Measurements from ENCODE around the gene ATAD3C. TPM values are rescaled to one million over a fixed set of nuclear protein-coding genes. Genes with fewer than 3 reads are reported as not detected.

The ATAD3C gene
- total RNA-seq, 2 donors from 2014 or later = 0.55 TPM

GRCh38 chr1:1489231-1489630 lies 39.7 kb downstream of the ATAD3C start:
- H3K27ac Mint-ChIP-seq = no peak overlapping the region
- WGBS, 2 experiments (ENCODE audit: insufficient coverage in 1 of 2, insufficient read length in 1 of 2) = 96 to 97% methylated on average over 15 to 16 of the region's 16 CpGs
- H3K9ac ChIP-seq (ENCODE audit: extremely low read depth, low read length, poor library complexity, severe bottlenecking) = no peak overlapping the region
- H3K36me3 ChIP-seq (ENCODE audit: control insufficient read depth, insufficient read depth, low read length) = peaks cover 58% of the 10 kb centered on the region
- H3K9me3 Mint-ChIP-seq = peaks cover 18% of the 10 kb centered on the region
- no peaks in the 10 kb centered on the region for H3K27me3 ChIP-seq (ENCODE audit: control insufficient read depth, insufficient read depth, low read length, poor library complexity, severe bottlenecking)
- H3K4me1 ChIP-seq (ENCODE audit: control insufficient read depth, insufficient read depth, low read length) = no peaks in the 10 kb centered on the region
- H3K9me3 ChIP-seq (ENCODE audit: control insufficient read depth, low read length) = peaks cover 13% of the 10 kb centered on the region
- TF ChIP-seq CTCF (conservative IDR thresholded peaks at IDR 0.05) = no peak
- H3K27ac ChIP-seq (ENCODE audit: low read depth, low read length) = no peak overlapping the region
- H3K4me3 Mint-ChIP-seq = no peak overlapping the region
- DNase-seq = no peak
- no peaks in the 10 kb centered on the region for H3K27me3 Mint-ChIP-seq (ENCODE audit: insufficient read depth)
- H3K4me3 ChIP-seq (ENCODE audit: low read length) = no peak overlapping the region
- no peaks in the 10 kb centered on the region for H3K4me1 Mint-ChIP-seq
- peaks cover 57% of the 10 kb centered on the region for H3K36me3 Mint-ChIP-seq (ENCODE audit: low read depth)

GRCh38 chr1:1489861-1490260 lies 40.4 kb downstream of the ATAD3C start:
- DNase-seq = no peak
- Histone ChIP-seq H3K9ac (ENCODE audit: extremely low read depth, low read length, poor library complexity, severe bottlenecking) (no peak overlapping the region), H3K27ac (ENCODE audit: low read depth, low read length) (no peak overlapping the region), H3K27me3 (ENCODE audit: control insufficient read depth, insufficient read depth, low read length, poor library complexity, severe bottlenecking) (no peaks in the 10 kb centered on the region), H3K36me3 (ENCODE audit: control insufficient read depth, insufficient read depth, low read length) (peaks cover 58% of the 10 kb centered on the region), H3K9me3 (ENCODE audit: control insufficient read depth, low read length) (peaks cover 13% of the 10 kb centered on the region), H3K4me1 (ENCODE audit: control insufficient read depth, insufficient read depth, low read length) (no peaks in the 10 kb centered on the region), H3K4me3 (ENCODE audit: low read length) (no peak overlapping the region)
- Mint-ChIP-seq H3K4me3 (no peak overlapping the region), H3K9me3 (peaks cover 18% of the 10 kb centered on the region), H3K4me1 (no peaks in the 10 kb centered on the region), H3K36me3 (ENCODE audit: low read depth) (peaks cover 57% of the 10 kb centered on the region), H3K27me3 (ENCODE audit: insufficient read depth) (no peaks in the 10 kb centered on the region), H3K27ac (no peak overlapping the region)
- 92 to 96% methylated on average over 11 to 19 of the region's 19 CpGs for WGBS, 2 experiments (ENCODE audit: insufficient coverage in 1 of 2, insufficient read length in 1 of 2)
- no peak for TF ChIP-seq CTCF (conservative IDR thresholded peaks at IDR 0.05)

- H3K36me3 Mint-ChIP-seq (ENCODE audit: low read depth) = peaks cover 57% of the 10 kb centered on the region
- TF ChIP-seq CTCF (conservative IDR thresholded peaks at IDR 0.05) = no peak
- no peak for DNase-seq
- Histone ChIP-seq H3K9me3 (ENCODE audit: control insufficient read depth, low read length) (peaks cover 13% of the 10 kb centered on the region), H3K27me3 (ENCODE audit: control insufficient read depth, insufficient read depth, low read length, poor library complexity, severe bottlenecking) (no peaks in the 10 kb centered on the region), H3K4me1 (ENCODE audit: control insufficient read depth, insufficient read depth, low read length) (no peaks in the 10 kb centered on the region), H3K27ac (ENCODE audit: low read depth, low read length) (no peak overlapping the region), H3K36me3 (ENCODE audit: control insufficient read depth, insufficient read depth, low read length) (peaks cover 58% of the 10 kb centered on the region), H3K9ac (ENCODE audit: extremely low read depth, low read length, poor library complexity, severe bottlenecking) (no peak overlapping the region), H3K4me3 (ENCODE audit: low read length) (no peak overlapping the region)
- no peaks in the 10 kb centered on the region for H3K4me1 Mint-ChIP-seq
- no peak overlapping the region for H3K4me3 Mint-ChIP-seq
- no peak overlapping the region for H3K27ac Mint-ChIP-seq
- H3K9me3 Mint-ChIP-seq = peaks cover 18% of the 10 kb centered on the region
- WGBS, 2 experiments (ENCODE audit: insufficient coverage in 1 of 2, insufficient read length in 1 of 2) = 96% methylated on average over 6 to 18 of the region's 25 CpGs
- H3K27me3 Mint-ChIP-seq (ENCODE audit: insufficient read depth) = no peaks in the 10 kb centered on the region
Measured at GRCh38 chr1:1490633-1491230, 41.2 kb downstream of the ATAD3C start.

Data from endodermal cell (in vitro differentiated cells).